ENCODE data around the gene CYSRT1.

CYSRT1 gene

DNA sequence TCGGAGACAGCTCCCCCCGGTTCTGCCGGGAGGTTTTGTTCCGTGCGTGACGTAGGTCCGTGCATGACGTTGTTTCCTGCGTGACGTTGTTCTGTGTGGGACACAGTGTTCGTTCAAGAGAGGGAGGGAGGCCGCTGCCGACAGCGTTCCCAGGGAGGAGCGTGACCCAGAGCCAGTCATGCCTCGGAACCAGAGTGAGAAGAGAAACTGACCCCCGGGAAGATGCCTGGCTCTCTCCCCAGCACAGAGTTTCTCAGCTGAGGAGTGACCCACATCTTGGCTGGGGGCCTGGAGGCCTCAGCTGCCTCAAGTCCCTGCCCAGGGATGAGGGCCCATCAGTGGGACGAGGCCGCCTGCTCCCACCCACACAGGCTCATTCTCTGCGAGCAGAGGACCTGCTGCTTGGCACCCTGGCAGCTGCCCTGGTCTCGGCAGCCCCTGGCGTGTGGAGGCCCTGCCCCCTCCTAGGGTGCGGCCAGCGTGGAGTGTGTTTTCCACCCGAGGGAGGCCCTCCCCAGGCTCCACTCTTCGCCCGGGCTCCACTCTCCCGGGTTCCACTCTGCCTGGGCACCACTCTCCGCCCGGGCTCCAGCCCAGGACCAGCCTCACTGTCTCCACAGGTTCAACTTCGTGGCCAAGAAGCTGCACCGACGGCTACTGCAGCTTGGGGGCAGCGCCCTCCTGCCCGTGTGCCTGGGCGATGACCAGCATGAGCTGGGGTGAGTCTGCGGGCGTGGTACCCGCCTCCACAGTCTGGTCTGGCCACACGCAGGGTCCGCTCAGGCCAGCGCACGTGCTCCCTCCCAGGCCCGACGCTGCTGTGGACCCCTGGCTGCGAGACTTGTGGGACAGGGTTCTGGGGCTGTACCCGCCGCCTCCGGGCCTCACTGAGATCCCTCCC is 11.6 kb upstream of the CYSRT1 start:
- no peak for DNase-seq

GRCh38 chr9:137214620-137215019 is 10.4 kb upstream of the CYSRT1 start:
- DNase-seq: no peak

DNA sequence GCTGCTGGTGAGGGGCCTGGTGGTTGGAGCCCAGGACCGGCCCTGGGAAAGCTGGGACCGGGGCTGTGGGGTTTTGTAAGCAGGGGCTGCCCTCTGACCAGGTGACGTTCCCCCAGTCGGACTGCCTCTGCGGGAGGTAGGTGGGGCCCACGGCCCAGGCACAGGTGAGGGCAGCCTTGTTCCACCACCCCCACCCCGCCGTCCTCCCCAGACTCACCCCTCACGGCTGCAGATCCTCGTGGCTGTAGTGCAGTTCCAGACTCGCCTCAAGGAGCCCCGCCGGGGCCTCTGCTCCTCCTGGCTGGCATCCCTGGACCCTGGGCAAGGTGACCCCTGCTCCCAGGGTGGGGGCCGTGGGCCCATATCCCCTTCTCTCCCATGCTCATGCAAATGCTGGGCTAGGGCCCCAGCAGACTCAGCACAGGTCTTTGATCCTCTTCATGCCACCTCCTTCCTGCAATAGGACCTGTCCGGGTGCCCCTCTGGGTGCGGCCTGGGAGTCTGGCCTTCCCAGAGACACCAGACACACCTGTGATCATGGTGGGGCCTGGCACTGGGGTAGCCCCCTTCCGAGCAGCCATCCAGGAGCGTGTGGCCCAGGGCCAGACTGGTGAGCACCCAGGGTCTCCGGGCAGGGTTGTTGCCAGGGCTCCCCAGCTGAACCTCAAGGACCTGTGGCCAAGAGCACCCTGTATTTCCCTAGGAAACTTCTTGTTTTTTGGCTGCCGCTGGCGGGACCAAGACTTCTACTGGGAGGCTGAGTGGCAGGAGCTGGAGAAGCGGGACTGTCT is 9.6 kb upstream of the CYSRT1 start:
- DNase-seq: no peak

DNA sequence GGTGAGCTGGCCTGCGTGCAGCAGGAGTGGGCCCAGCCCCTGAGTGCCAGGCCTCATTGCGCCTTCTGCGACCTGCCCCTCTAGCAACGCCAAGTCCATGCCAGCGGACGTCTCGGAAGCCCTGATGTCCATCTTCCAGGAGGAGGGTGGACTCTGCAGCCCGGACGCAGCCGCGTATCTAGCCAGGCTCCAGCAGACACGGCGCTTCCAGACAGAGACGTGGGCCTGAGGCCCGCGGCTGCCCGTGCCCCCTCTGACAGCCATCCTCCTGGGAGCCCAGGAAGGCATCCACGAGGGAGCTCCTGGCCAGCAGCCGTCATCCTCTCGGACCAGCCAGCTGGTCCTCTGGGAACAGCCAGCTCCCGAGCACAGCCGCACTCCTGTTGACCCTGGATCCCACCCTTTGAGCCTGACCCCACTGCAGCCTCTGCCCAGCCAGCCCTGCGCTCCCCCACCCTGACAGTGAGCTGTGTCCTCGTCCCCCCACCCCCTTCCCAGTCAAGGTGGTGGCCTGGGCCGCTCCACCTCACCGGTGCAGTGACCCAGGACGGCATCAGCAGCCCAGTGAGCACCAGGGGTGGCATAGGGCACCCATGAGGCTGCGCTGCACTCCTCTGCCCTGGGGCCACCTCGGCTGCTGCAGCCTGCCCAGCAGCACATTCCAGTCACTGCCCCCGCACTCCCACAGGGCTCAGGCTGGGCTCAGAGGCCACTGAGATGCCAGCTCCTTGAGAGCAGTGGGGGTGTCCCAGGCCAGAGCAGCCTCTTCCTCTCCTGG is 8.6 kb upstream of the CYSRT1 start:
- no peak for DNase-seq

DNA sequence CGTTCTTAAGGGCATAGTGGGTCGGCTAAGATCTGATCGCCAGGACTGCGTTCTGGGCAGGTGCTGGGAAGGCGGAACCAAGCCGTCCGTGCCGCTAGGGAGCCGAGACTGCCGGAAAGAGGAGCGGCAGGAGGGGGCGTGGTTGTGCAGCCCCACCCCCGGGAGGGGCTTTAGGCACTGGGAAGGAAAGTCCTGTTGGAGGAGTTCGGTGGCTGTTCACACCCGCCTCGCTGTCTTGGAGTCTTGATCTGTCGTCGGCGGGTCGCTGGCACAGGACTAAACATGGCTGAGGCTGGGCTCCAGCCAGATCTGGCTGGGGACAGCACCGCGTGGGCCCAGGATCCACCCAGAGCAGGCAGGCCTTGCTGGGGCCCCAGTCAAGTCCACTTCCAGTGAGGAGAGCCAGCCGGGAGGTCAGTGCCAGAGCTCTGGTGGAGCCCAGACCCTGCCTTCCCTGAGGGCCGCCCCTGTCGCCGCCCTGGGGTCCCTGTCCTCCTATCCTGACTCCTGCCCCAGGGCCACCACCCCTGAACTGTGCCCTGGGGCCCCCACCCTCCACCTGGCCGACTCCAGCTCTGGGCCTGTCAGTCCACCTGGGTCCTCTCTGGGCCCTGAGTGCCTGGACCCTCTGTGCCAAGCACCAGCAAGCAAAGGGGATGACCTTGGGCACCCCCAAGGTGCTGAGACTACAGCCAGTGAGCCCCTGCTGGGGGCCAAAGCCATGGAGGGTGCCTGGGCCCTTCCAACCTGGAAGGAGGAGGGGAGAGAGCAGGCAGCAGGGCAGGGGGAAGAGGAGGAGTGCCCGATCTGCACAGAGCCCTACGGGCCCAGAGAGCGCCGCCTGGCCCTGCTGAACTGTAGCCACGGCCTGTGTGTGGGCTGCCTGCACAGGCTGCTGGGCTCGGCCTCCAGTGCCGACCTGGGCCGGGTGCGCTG is 7.4 kb upstream of the CYSRT1 start:
- DNase-seq: no peak

- no peak for DNase-seq
Measured at GRCh38 chr9:137218212-137218753, 6.7 kb upstream of the CYSRT1 start.

GRCh38 chr9:137218754-137219271 is 6.2 kb upstream of the CYSRT1 start:
- DNase-seq: no peak

- no peak for DNase-seq
Measured at GRCh38 chr9:137219757-137220316, 5.1 kb upstream of the CYSRT1 start.

DNA sequence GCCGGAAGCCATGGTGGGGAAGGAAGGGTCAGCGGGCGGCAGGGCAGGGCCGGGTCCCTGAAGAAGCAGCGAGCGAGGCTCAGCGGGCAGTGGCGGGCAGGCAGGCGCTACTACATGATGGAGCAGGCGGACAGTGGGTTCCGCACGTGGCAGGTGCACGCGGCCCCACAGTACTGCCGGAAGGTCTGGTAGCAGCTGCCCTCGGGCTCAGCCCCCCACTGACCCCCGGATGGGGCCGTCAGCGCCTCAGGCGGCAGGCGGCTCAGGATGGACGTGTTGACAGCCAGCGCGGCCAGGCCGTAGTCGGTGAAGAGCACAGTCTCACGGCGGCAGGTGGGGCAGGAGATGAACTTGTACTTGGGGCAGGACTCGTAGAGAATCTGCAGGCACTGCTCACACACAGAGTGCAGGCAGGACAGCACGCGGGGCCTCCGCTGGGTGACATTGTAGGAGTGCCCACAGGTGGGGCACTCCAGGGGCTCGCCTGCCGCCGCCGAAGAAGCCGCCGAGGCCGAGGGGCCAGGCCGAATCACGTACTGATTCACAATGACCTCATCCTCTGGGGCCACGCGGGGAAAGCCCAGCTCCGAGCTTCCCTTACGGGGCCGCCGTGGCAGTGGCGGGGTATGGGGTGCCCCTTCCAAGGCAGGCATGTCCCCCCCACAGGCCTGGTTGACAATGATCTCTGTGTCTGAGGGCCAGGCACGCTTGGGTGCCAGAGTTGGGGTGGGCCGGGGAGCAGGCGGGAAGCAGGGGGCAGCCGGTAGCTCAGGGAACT is 4.5 kb upstream of the CYSRT1 start:
- DNase-seq: no peak

DNA sequence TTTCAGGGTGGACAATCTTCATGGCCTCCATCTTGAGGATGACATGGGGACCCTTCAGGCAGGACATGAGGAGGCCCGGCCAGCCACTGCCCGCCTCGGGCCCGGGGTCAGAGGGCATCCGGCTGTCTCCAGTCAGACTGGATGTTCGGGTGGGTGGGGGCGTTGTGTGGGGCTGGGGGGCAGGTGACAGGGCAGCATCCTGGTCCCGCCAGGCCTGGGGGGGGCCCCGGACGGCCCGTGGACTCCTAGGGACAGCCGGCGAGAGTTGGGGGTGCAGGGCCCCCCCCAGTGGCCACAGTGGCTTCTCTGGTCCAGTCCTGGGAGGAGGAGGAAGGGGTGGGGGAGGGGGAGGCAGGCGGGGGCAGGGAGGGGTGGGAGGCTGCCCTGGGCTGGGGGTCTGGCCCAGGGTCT is 3.9 kb upstream of the CYSRT1 start:
- no peak for DNase-seq

DNA sequence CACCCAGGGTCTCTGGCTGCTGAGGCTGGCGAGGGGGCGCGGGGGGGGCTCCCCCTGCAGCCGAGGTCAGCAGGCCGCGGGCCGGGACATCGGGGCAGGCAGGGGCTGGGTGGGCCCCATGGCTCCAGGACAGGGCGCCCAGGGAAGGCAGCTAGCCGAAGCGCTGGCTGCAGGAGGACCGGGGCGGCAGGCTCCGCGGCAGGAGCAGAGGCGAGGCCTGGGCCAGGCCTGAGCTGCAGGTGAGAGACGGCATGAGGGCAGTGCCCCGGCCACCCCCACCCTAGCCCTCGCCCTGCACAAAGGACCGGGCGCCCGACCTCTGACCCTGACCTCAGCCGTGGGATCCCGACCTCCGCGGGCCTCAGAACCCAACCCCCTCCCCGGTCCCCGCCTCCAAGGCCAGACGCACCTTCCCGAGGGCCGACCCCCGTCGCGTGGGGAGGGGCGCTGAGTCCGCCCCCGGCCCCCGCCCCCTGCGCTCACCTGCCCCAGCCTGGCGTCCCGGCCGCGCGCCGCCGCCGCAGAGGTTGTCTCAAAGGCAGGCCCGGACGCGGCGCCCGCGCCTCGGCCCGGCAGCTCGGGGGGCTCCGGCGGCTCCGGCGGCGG is 3.4 kb upstream of the CYSRT1 start:
- no peak for DNase-seq

- DNase-seq: no peak
Measured at GRCh38 chr9:137222190-137223077, 2.5 kb upstream of the CYSRT1 start, which contains the start of gene RNF208. Gene RNF208, minus strand, starts transcription at chr9:137222240. Its CDS starts 1,028 bp downstream, at chr9:137221212.

DNA sequence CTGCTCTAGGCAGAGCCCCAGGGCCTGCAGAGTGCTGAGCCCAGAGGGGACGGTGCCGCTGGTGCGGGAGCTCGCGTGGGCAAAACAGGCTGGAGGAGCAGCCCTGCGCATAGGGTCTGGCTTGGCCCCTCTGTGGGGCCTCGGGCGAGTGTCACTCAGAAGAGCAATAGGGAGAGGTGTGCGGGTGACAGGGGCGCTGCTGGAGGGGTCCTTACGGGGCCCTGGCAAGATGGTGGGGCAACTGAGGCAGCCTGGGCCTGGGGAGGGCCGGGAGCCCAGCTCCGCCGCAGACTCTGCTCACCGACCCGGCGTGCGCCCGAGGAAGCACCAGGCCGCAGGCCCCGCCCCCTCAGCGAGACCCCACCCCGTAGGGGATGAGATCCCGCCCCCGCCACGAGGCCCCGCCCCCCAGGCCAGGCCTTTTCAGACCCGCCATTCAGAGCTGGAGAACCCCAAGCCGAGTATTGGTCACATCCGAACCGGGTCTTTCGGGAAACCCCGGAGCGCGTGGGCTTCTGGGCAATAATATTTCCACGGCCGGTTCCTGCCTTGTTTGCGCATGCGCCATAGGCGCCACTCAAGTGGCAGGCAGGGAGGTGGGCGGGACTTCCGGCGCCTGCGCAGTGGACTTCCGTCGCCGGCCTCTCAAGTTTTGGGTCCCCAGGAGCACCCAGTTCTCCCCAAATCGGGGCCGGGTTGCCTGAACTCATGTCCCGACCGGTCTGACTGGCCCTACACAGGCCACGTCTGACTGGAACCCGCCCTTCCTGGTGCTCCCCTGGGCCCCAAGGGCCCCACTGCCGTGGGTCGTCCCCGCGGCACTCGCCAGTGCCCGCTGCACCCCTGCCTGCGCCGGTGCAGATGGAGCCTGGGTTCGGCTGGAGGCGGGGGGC is 1.6 kb upstream of the CYSRT1 start:
- peak; percentile 98 for DNase-seq

DNA sequence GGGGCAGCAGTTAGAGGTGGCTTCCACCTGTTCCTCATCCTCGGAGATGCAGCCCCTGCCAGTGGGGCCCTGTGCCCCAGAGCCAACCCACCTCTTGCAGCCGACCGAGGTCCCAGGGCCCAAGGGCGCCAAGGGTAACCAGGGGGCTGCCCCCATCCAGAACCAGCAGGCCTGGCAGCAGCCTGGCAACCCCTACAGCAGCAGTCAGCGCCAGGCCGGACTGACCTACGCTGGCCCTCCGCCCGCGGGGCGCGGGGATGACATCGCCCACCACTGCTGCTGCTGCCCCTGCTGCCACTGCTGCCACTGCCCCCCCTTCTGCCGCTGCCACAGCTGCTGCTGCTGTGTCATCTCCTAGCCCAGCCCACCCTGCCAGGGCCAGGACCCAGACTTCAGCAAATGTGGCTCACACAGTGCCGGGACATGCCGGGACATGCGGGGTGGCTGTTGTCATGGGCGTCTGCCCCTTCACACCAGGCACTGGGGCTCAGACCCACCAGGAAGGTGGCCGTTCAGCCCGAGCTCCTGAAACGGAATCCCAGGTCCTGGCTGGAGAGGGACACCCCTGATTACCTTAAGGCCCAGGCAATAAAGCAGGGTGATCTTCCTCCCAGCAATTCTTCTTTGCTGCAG is 841 bp downstream of the CYSRT1 start:
- DNase-seq: no peak

- DNase-seq: no peak
Measured at GRCh38 chr9:137226338-137227053, 1.5 kb downstream of the CYSRT1 start.
